HEK293 (cell line): ENCODE data around the gene SLC12A8.

ENCODE experiments used
- CTCF ChIA-PET: fragments of 350-600 bp; formaldehyde crosslinking; extraction: SDS; loops from one replicate; lab custom pipeline; 2021; ENCODE audit warnings: antibody characterized with exemption; lab: Yijun Ruan, JAX
- POLR2A ChIA-PET: fragments of 300-600 bp; formaldehyde crosslinking; extraction: SDS; loops from one replicate; lab custom pipeline; 2020; ENCODE audit warnings: antibody characterized with exemption, inconsistent platforms; lab: Yijun Ruan, JAX
- H3K27ac ChIP-seq: fragments of 200-500 bp; sonication (Bioruptor generic); 2 replicates; pipeline ENCODE4 v1.5.1; 2014; ENCODE audit warnings: low read depth, low read length, control low read depth, inconsistent platforms; ENCODE audit errors: extremely low read depth
- H3K36me3 ChIP-seq, 2 experiments: fragments of 200-500 bp in 1 of 2; sonication (Bioruptor generic) in 1 of 2; 1 replicate in 1 of 2; 2 replicates in 1 of 2; pipeline ENCODE4 v1.5.1; 2014 to 2017; ENCODE audit warnings: inconsistent platforms in 2 of 2, low read length in 2 of 2; ENCODE audit not compliant: control insufficient read depth in 2 of 2, insufficient read depth in 1 of 2
- H3K4me1 ChIP-seq: fragments of 200-500 bp; sonication (Bioruptor generic); 2 replicates; pipeline ENCODE4 v1.5.1; 2014; ENCODE audit warnings: mild to moderate bottlenecking, low read length, inconsistent platforms; ENCODE audit not compliant: control insufficient read depth, insufficient read depth
- H3K4me3 ChIP-seq: 2 replicates; pipeline ENCODE4 v1.5.1; 2011; ENCODE audit warnings: low read depth, mild to moderate bottlenecking, control low read depth, low read length, moderate library complexity
- H3K9me3 ChIP-seq: fragments of 200-500 bp; sonication (Bioruptor generic); 2 replicates; pipeline ENCODE4 v1.5.1; 2014; ENCODE audit warnings: low read depth, low read length, inconsistent platforms; ENCODE audit not compliant: control insufficient read depth, insufficient read depth
- HOXC10 ChIP-seq: sonication (generic); formaldehyde crosslinking; IDR thresholded peaks from 2 replicates; pipeline ENCODE4 v1.8.1; 2023; ENCODE audit warnings: mild to moderate bottlenecking, missing genetic modification reagents
- PATZ1 ChIP-seq: fragments of 450-650 bp; formaldehyde crosslinking; IDR thresholded peaks from 2 replicates; pipeline ENCODE4 v1.5.1; 2016; ENCODE audit warnings: missing biosample characterization, missing genetic modification characterization
- PBX3 ChIP-seq: sonication (generic); formaldehyde crosslinking; IDR thresholded peaks from 2 replicates; pipeline ENCODE4 v1.8.1; 2022; ENCODE audit warnings: mild to moderate bottlenecking, moderate library complexity, missing genetic modification reagents
- PRDM4 ChIP-seq: fragments of 450-650 bp; formaldehyde crosslinking; IDR thresholded peaks from 2 replicates; pipeline ENCODE4 v1.5.1; 2017; ENCODE audit warnings: missing biosample characterization, missing genetic modification characterization
- TCF7L2 ChIP-seq: IDR thresholded peaks from 2 replicates; pipeline ENCODE4 v1.6.1; 2011; ENCODE audit warnings: low read depth, mild to moderate bottlenecking, inconsistent platforms, low read length, moderate library complexity, borderline replicate concordance
- ZBTB17 ChIP-seq: fragments of 450-650 bp; formaldehyde crosslinking; IDR thresholded peaks from 2 replicates; pipeline ENCODE4 v1.5.1; 2016; ENCODE audit warnings: missing biosample characterization, missing genetic modification characterization
- ZNF10 ChIP-seq: fragments of 450-650 bp; formaldehyde crosslinking; IDR thresholded peaks from 2 replicates; pipeline ENCODE4 v1.5.1; 2017; ENCODE audit warnings: missing biosample characterization, missing genetic modification characterization
- ZNF302 ChIP-seq: fragments of 450-650 bp; formaldehyde crosslinking; IDR thresholded peaks from 2 replicates; pipeline ENCODE4 v1.5.1; 2016; ENCODE audit warnings: missing biosample characterization, missing genetic modification characterization, low read depth
- ZNF324 ChIP-seq: fragments of 450-650 bp; formaldehyde crosslinking; IDR thresholded peaks from 2 replicates; pipeline ENCODE4 v1.5.1; 2016; ENCODE audit warnings: missing biosample characterization, missing genetic modification characterization
- ZNF449 ChIP-seq: fragments of 450-650 bp; formaldehyde crosslinking; IDR thresholded peaks from 2 replicates; pipeline ENCODE4 v1.5.1; 2017; ENCODE audit warnings: missing biosample characterization, mild to moderate bottlenecking, missing genetic modification characterization, moderate library complexity
- ZNF518A ChIP-seq: fragments of 450-650 bp; formaldehyde crosslinking; conservative IDR thresholded peaks from 2 replicates; pipeline ENCODE4 v1.5.1; 2016; ENCODE audit warnings: low read depth, missing biosample characterization, missing genetic modification characterization
- ZNF544 ChIP-seq: fragments of 450-650 bp; formaldehyde crosslinking; IDR thresholded peaks from 2 replicates; pipeline ENCODE4 v1.5.0; 2017; ENCODE audit warnings: missing biosample characterization, missing genetic modification characterization
- ZNF596 ChIP-seq: fragments of 450-650 bp; IDR thresholded peaks from 2 replicates; pipeline ENCODE4 v1.5.0; 2018; ENCODE audit warnings: missing biosample characterization, mild to moderate bottlenecking, missing genetic modification characterization, moderate library complexity
- ZNF660 ChIP-seq: fragments of 450-650 bp; IDR thresholded peaks from 2 replicates; pipeline ENCODE4 v1.5.1; 2018; ENCODE audit warnings: missing biosample characterization, mild to moderate bottlenecking, missing genetic modification characterization
- ZNF843 ChIP-seq: fragments of 450-650 bp; formaldehyde crosslinking; IDR thresholded peaks from 2 replicates; pipeline ENCODE4 v1.5.1; 2016; ENCODE audit warnings: missing biosample characterization, missing genetic modification characterization

Gene SLC12A8

GRCh38 chr3:125262161-125262560, 49.6 kb upstream of the SLC12A8 start (continued):
- TF ChIP-seq ZNF596 (tag by site-specific recombination) (no peak), PATZ1 (no peak), ZNF518A (tag by site-specific recombination) (no peak), ZNF544 (no peak), ZNF10 (tag by site-specific recombination) (no peak), HOXC10 (no peak), ZNF302 (tag by site-specific recombination) (no peak), PBX3 (CRISPR knock-in tag) (no peak), ZNF324 (no peak), PRDM4 (no peak), ZNF449 (tag by site-specific recombination) (no peak)

DNA sequence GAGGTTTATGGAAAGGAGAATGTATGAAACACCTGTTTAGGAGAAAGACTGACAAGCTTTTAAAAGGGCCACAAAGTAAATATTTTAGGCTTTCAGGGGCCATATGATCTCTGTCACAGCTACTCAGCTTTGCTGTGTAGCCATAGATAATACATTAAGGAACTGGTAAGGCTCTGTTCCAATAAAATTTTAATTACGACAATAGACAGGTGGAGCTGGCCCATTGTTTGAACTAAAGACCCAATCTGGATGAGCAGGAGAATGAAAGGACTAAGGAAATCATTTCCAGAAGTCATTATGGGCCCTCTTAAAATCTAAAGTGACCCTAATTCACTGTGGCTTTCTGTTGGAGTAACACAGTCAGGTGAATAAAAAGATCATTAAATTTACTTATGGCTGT, 48.5 kb upstream of the SLC12A8 start:
- ChIA-PET CTCF (no interaction called here), POLR2A (no interaction called here)
- Histone ChIP-seq H3K4me1 (no peaks in the 10 kb centered on the region), H3K9me3 (no peaks in the 10 kb centered on the region), H3K27ac (no peak overlapping the region), H3K4me3 (no peak overlapping the region), H3K36me3 (peaks cover 0 to 8% of the 10 kb centered on the region in 2 experiments; a peak in 1 of 3 replicates)
- TF ChIP-seq ZNF660 (tag by site-specific recombination), result no peak
- no peak for TF ChIP-seq ZBTB17 (tag by site-specific recombination)
- TF ChIP-seq TCF7L2, result no peak
- no peak for TF ChIP-seq ZNF843 (tag by site-specific recombination)
